ENCODE results near the gene SMIM23. TPM values are rescaled to one million over a fixed set of nuclear protein-coding genes. Genes with fewer than 3 reads are reported as not detected.

The SMIM23 gene
- total RNA-seq, 2 experiments from 2014 or later = not detected

DNA sequence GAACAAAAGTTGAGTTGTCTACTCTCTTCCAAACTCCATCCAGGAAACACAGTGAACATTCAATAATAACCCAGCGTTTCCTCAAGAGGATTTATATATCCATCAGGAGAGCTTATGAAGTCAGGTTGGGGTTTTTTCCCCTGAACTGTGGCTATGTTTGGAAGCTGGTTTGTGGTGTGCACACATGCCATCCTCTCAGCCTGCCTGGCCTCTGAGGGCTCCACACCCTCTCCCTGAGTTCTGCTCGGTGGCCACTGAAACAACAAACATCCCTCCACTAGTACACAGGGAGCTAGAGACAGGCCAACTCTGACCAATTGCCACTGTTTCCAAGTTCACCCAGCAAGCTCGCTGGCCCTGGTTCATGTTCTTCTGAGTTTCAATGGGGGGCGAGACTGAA is 35.7 kb downstream of the SMIM23 start:
- H3K9me3 ChIP-seq (ENCODE audit: control insufficient read depth in 1 of 2, insufficient read depth in 1 of 2, low read length in 2 of 2) = peaks cover 0 to 6% of the 10 kb centered on the region in 2 experiments
- no peaks in the 10 kb centered on the region for H3K27me3 ChIP-seq (ENCODE audit: control insufficient read depth in 1 of 2, insufficient read depth in 2 of 2, low read length in 2 of 2)
- H3K36me3 Mint-ChIP-seq (ENCODE audit: low read depth) = no peaks in the 10 kb centered on the region
- no peaks in the 10 kb centered on the region for H3K36me3 ChIP-seq (ENCODE audit: insufficient read depth, low read length)
- no peaks in the 10 kb centered on the region for H3K9me3 Mint-ChIP-seq
- no peak overlapping the region for H3K4me3 ChIP-seq (ENCODE audit: low read length)
- TF ChIP-seq, protein P1, sequence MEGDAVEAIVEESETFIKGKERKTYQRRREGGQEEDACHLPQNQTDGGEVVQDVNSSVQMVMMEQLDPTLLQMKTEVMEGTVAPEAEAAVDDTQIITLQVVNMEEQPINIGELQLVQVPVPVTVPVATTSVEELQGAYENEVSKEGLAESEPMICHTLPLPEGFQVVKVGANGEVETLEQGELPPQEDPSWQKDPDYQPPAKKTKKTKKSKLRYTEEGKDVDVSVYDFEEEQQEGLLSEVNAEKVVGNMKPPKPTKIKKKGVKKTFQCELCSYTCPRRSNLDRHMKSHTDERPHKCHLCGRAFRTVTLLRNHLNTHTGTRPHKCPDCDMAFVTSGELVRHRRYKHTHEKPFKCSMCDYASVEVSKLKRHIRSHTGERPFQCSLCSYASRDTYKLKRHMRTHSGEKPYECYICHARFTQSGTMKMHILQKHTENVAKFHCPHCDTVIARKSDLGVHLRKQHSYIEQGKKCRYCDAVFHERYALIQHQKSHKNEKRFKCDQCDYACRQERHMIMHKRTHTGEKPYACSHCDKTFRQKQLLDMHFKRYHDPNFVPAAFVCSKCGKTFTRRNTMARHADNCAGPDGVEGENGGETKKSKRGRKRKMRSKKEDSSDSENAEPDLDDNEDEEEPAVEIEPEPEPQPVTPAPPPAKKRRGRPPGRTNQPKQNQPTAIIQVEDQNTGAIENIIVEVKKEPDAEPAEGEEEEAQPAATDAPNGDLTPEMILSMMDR (IDR thresholded peaks at IDR 0.05) = no peak
- H3K4me3 Mint-ChIP-seq = no peak overlapping the region
- no peaks in the 10 kb centered on the region for H3K27me3 Mint-ChIP-seq
- H3K27ac Mint-ChIP-seq = no peak overlapping the region
- intact Hi-C loops (cut with DNase I, micrococcal nuclease) = no loop called here
- ChIA-PET CTCF (no interaction called here), POLR2A (no interaction called here)
- H3K27ac ChIP-seq (ENCODE audit: low read depth in 1 of 2, low read length in 2 of 2) = no peak overlapping the region
- no peaks in the 10 kb centered on the region for H3K4me1 Mint-ChIP-seq (ENCODE audit: low read depth)
- no peak for ATAC-seq (ENCODE audit: poor library complexity)
- DNase-seq = no peak
- H3K4me1 ChIP-seq (ENCODE audit: insufficient read depth, low read length) = no peaks in the 10 kb centered on the region

DNA sequence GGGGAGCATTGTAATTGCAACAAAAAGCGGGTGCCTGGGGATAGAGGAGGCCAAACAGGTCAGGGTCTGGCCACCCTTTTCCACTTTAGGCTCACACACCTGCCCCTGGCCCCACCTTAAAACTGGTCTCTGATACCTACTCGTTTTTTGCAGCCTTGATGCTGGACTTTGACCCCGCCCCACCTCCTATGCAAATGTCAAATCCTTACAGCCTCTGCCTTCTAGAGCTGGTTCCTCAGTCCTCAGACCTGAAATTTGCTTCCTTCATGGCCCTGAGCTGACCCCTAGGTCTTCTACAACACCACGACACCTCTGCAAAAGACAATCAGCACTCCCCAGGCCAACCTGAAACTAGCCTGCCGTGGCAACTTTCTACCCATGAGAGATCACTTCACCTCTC is 37.7 kb downstream of the SMIM23 start:
- H3K27me3 Mint-ChIP-seq = no peaks in the 10 kb centered on the region
- Histone ChIP-seq H3K27ac (ENCODE audit: low read depth in 1 of 2, low read length in 2 of 2) (no peak overlapping the region), H3K4me1 (ENCODE audit: insufficient read depth, low read length) (no peaks in the 10 kb centered on the region), H3K36me3 (ENCODE audit: insufficient read depth, low read length) (no peaks in the 10 kb centered on the region), H3K27me3 (ENCODE audit: control insufficient read depth in 1 of 2, insufficient read depth in 2 of 2, low read length in 2 of 2) (no peaks in the 10 kb centered on the region), H3K9me3 (ENCODE audit: control insufficient read depth in 1 of 2, insufficient read depth in 1 of 2, low read length in 2 of 2) (peaks cover 0 to 6% of the 10 kb centered on the region in 2 experiments), H3K4me3 (ENCODE audit: low read length) (no peak overlapping the region)
- H3K36me3 Mint-ChIP-seq (ENCODE audit: low read depth) = no peaks in the 10 kb centered on the region
- intact Hi-C loops (cut with DNase I, micrococcal nuclease) = no loop called here
- TF ChIP-seq, protein P1 (IDR thresholded peaks at IDR 0.05) = no peak
- H3K27ac Mint-ChIP-seq = no peak overlapping the region
- H3K4me1 Mint-ChIP-seq (ENCODE audit: low read depth) = no peaks in the 10 kb centered on the region
- ATAC-seq (ENCODE audit: poor library complexity) (no peak), DNase-seq (no peak)
- CTCF ChIA-PET = no interaction called here
- POLR2A ChIA-PET = no interaction called here
- no peak overlapping the region for H3K4me3 Mint-ChIP-seq
- no peaks in the 10 kb centered on the region for H3K9me3 Mint-ChIP-seq

DNA sequence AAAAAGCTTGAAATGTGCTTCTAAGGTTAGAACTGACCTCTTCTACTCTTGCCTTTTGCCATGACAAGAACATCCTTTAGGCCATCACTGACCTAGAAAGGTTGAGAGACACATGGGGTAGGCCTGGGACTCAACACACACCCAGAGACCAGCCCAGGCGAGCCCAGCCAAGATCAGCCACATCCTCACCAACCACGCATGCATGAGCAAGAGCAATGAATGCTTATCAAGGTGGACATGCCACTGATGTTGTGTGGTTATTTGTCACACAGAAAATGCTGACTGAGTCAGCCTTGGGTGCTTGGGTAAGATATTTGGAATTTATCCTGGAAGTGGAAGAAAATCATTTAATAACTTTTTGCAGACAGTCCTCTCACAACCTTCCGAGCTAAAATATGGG is 39.4 kb downstream of the SMIM23 start:
- intact Hi-C loops (cut with DNase I, micrococcal nuclease) = no loop called here
- Histone ChIP-seq H3K9me3 (ENCODE audit: control insufficient read depth in 1 of 2, insufficient read depth in 1 of 2, low read length in 2 of 2) (peaks cover 0 to 6% of the 10 kb centered on the region in 2 experiments), H3K4me3 (ENCODE audit: low read length) (no peak overlapping the region), H3K36me3 (ENCODE audit: insufficient read depth, low read length) (no peaks in the 10 kb centered on the region), H3K27me3 (ENCODE audit: control insufficient read depth in 1 of 2, insufficient read depth in 2 of 2, low read length in 2 of 2) (no peaks in the 10 kb centered on the region), H3K27ac (ENCODE audit: low read depth in 1 of 2, low read length in 2 of 2) (no peak overlapping the region), H3K4me1 (ENCODE audit: insufficient read depth, low read length) (no peaks in the 10 kb centered on the region)
- Mint-ChIP-seq H3K27me3 (no peaks in the 10 kb centered on the region), H3K36me3 (ENCODE audit: low read depth) (no peaks in the 10 kb centered on the region), H3K9me3 (no peaks in the 10 kb centered on the region), H3K4me3 (no peak overlapping the region), H3K27ac (no peak overlapping the region), H3K4me1 (ENCODE audit: low read depth) (no peaks in the 10 kb centered on the region)
- TF ChIP-seq, protein P1 (IDR thresholded peaks at IDR 0.05) = no peak
- DNase-seq (no peak), ATAC-seq (ENCODE audit: poor library complexity) (no peak)
- POLR2A ChIA-PET = no interaction called here
- CTCF ChIA-PET = no interaction called here
